Nephron progenitor cell (in vitro differentiated cells): ENCODE data around the gene SGMS1.

Source experiments
- DNase-seq: peaks from one replicate; pipeline ENCODE4 v3.0.0; 2021
- H3K27ac Mint-ChIP-seq: 2 replicates; pipeline ENCODE4 v1.8.0; 2021; ENCODE audit warnings: mild to moderate bottlenecking, moderate library complexity, mixed read lengths
- H3K27me3 Mint-ChIP-seq: 2 replicates; pipeline ENCODE4 v1.8.0; 2021; ENCODE audit warnings: mild to moderate bottlenecking, low read depth, mixed read lengths; ENCODE audit not compliant: poor library complexity
- H3K36me3 Mint-ChIP-seq: 2 replicates; pipeline ENCODE4 v1.8.0; 2021; ENCODE audit warnings: low read depth, mixed read lengths
- H3K4me1 Mint-ChIP-seq: 2 replicates; pipeline ENCODE4 v1.8.0; 2021; ENCODE audit warnings: mixed read lengths
- H3K4me3 Mint-ChIP-seq: 2 replicates; pipeline ENCODE4 v1.8.0; 2021; ENCODE audit warnings: mild to moderate bottlenecking, moderate library complexity, mixed read lengths
- H3K9me3 Mint-ChIP-seq: 2 replicates; pipeline ENCODE4 v1.8.0; 2021; ENCODE audit warnings: mild to moderate bottlenecking, moderate library complexity, mixed read lengths
- CTCF ChIP-seq: fragments of 200-600 bp; sonication (generic); IDR thresholded peaks from 2 replicates; pipeline ENCODE4 v1.5.0; 2021; ENCODE audit warnings: antibody characterized with exemption

The SGMS1 gene

GRCh38 chr10:50309342-50309741 is 314.4 kb downstream of the SGMS1 start:
- Mint-ChIP-seq H3K27me3 (no peaks in the 10 kb centered on the region), H3K4me3 (no peak overlapping the region)
- TF ChIP-seq CTCF = no peak

GRCh38 chr10:50304660-50305059 is 319.1 kb downstream of the SGMS1 start:
- Mint-ChIP-seq H3K4me1 (peaks cover 6% of the 10 kb centered on the region), H3K36me3 (no peaks in the 10 kb centered on the region)

More at GRCh38 chr10:50309342-50309741, 314.4 kb downstream of the SGMS1 start:
- Mint-ChIP-seq H3K27ac (no peak overlapping the region), H3K9me3 (no peaks in the 10 kb centered on the region), H3K4me1 (peaks cover 6% of the 10 kb centered on the region), H3K36me3 (peaks cover 9% of the 10 kb centered on the region)
- DNase-seq = no peak

GRCh38 chr10:50299948-50300669 is 323.6 kb downstream of the SGMS1 start:
- TF ChIP-seq CTCF = no peak
- Mint-ChIP-seq H3K36me3 (no peaks in the 10 kb centered on the region), H3K4me3 (no peak overlapping the region), H3K9me3 (peaks cover 30% of the 10 kb centered on the region), H3K27ac (no peak overlapping the region), H3K4me1 (peaks cover 6% of the 10 kb centered on the region), H3K27me3 (no peaks in the 10 kb centered on the region)
- DNase-seq = no peak

More at GRCh38 chr10:50304660-50305059, 319.1 kb downstream of the SGMS1 start:
- TF ChIP-seq CTCF = no peak
- peak; percentile 19 for DNase-seq
- Mint-ChIP-seq H3K27ac (no peak overlapping the region), H3K27me3 (no peaks in the 10 kb centered on the region), H3K4me3 (no peak overlapping the region), H3K9me3 (no peaks in the 10 kb centered on the region)

GRCh38 chr10:50295367-50295766 is 328.4 kb downstream of the SGMS1 start:
- H3K27me3 Mint-ChIP-seq = peaks cover 7% of the 10 kb centered on the region
- H3K4me1 Mint-ChIP-seq = no peaks in the 10 kb centered on the region
- DNase-seq = no peak
- no peaks in the 10 kb centered on the region for H3K36me3 Mint-ChIP-seq
- H3K4me3 Mint-ChIP-seq = no peak overlapping the region
- H3K27ac Mint-ChIP-seq = no peak overlapping the region
- TF ChIP-seq CTCF = no peak
- peaks cover 30% of the 10 kb centered on the region for H3K9me3 Mint-ChIP-seq

- no peak for DNase-seq
Observed at GRCh38 chr10:50294582-50294981, 329.2 kb downstream of the SGMS1 start.

More at GRCh38 chr10:50294582-50294981, 329.2 kb downstream of the SGMS1 start:
- Mint-ChIP-seq H3K36me3 (no peaks in the 10 kb centered on the region), H3K27ac (no peak overlapping the region), H3K27me3 (peaks cover 7% of the 10 kb centered on the region), H3K9me3 (peaks cover 30% of the 10 kb centered on the region), H3K4me1 (no peaks in the 10 kb centered on the region), H3K4me3 (no peak overlapping the region)
- no peak for TF ChIP-seq CTCF
